Measurements from ENCODE around the gene CCL19. TPM values are rescaled to one million over a fixed set of nuclear protein-coding genes. Genes with fewer than 3 reads are reported as not detected.

CCL19 gene
- polyA plus RNA-seq, 1 of the 3 experiments (the other 2 are of a cell fraction): not detected

DNA sequence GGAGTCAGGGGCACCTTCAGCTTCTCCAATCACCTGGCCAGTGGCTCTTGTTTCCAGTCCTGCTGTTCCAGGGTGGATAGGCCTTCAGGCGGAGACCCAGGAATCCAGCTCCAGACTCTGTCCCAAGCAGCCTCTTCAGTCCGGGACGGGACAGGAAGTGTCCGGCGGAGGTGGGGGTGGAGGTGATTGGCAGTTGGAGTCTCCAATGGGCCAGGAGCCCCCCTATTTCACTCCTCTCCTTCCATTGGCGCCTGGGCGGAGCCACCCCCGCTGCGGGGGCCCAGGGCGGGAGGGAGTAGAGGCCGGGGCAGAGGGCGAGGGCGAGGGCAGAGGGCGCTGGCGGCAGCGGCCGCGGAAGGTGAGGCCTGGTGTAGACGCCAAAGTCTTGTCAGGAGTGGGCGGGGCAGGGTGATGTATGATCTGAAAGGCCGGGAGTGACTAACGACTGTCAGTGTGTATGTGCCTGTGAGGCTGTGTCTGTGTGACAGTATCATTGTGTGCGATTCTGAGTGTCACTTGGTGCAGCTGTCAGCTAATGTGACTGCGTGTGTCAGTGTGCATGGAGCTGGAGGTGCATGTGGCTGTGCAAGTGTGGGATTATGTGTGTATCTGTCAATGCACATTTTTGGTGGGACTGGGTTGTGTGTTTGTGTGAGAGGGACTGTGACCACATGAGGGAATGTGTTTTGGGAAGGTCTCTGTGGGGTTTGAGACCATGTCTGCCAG, 39.0 kb downstream of the CCL19 start, which contains the start of gene IL11RA:
Gene IL11RA (plus strand): TSS at position 310 of the 726 bp plus-strand sequence. CDS start 3,033 bp downstream, outside the sequence.
- H3K27ac ChIP-seq (ENCODE audit: low read depth in 2 of 2, low read length in 1 of 2): peak within 1 kb of the TSS; percentile 67 to 96

GRCh38 chr9:34651321-34651720, 39.8 kb downstream of the CCL19 start:
- no peaks in the 10 kb centered on the region for H3K9me3 ChIP-seq
- peak overlapping the region in 1 of 2 experiments; percentile 96; a peak in 2 of 4 replicates for H3K27ac ChIP-seq (ENCODE audit: low read depth in 2 of 2, low read length in 1 of 2)
- TF ChIP-seq SIN3A (IDR thresholded peaks at IDR 0.05; ENCODE audit: borderline replicate concordance, low read depth, low read length): no peak
- peaks cover 3% of the 10 kb centered on the region for H3F3A ChIP-seq (replicated peaks; ENCODE audit: insufficient read depth)
- no peak overlapping the region for H3K4me3 ChIP-seq (ENCODE audit: low read depth in 2 of 2, low read length in 1 of 2)
- H3K4me1 ChIP-seq (ENCODE audit: control insufficient read depth in 1 of 2, insufficient read depth in 2 of 2, low read depth in 1 of 2, low read length in 1 of 2): peaks cover 23 to 85% of the 10 kb centered on the region in 2 experiments
- CTCF ChIA-PET: interaction anchor here (4.2 to 14.1 kb wide), 2 partner anchors 13 to 14 kb away, joined by 20 to 152 read pairs; partner anchors contain the start of gene SIGMAR1
- 53% methylated on average over 4 of the region's 4 CpGs for WGBS (ENCODE audit: low lambda C conversion rate)
- DNase-seq: no peak
- no peak overlapping the region for H3K9ac ChIP-seq
- no peaks in the 10 kb centered on the region for H4K20me1 ChIP-seq (ENCODE audit: insufficient read depth)
- H3K36me3 ChIP-seq (replicated peaks in 1 of 2; ENCODE audit: control insufficient read depth in 1 of 2, insufficient read depth in 2 of 2, low read length in 1 of 2): peaks cover 13 to 19% of the 10 kb centered on the region in 2 experiments
- H3K4me2 ChIP-seq: no peak overlapping the region; the same call in 1 of the 2 replicates
- no peak overlapping the region for H2AFZ ChIP-seq (ENCODE audit: low read depth)
- H3K9me2 ChIP-seq: no peaks in the 10 kb centered on the region
- peaks cover 14% of the 10 kb centered on the region; the same call in 1 of the 2 replicates for H3K79me2 ChIP-seq (ENCODE audit: insufficient read depth)
- POLR2A ChIA-PET: interaction anchor here (1.3 kb wide), 1 partner anchor 14 kb away, joined by 12 read pairs; the partner anchor contains the start of gene SIGMAR1
- no peaks in the 10 kb centered on the region for H3K27me3 ChIP-seq (ENCODE audit: insufficient read depth)

More for the DNA sequence above, 39.0 kb downstream of the CCL19 start, which contains the start of gene IL11RA:
- H3F3A ChIP-seq (replicated peaks; ENCODE audit: insufficient read depth): peaks cover 3% of the 10 kb centered on the region
- H3K27me3 ChIP-seq (ENCODE audit: insufficient read depth): no peaks in the 10 kb centered on the region
- ChIA-PET CTCF (interaction anchor here (4.2 to 14.1 kb wide), 2 partner anchors 12 to 15 kb away, joined by 20 to 152 read pairs; partner anchors contain the start of gene SIGMAR1), POLR2A (interaction anchor here (1.2 kb wide), 1 partner anchor 13 kb away, joined by 3 read pairs; no protein-coding TSS in a partner anchor)
- TF ChIP-seq PBX3 (IDR thresholded peaks at IDR 0.05) (peak; percentile 64), NRF1 (IDR thresholded peaks at IDR 0.05; ENCODE audit: low read depth, low read length) (no peak), GABPA (IDR thresholded peaks at IDR 0.05; ENCODE audit: low read depth) (0 out of 2 replicates have a peak, but pooled peaks have one; percentile 19)
- H3K4me2 ChIP-seq: peak within 1 kb of the TSS; percentile 76
- peaks cover 12% of the 10 kb centered on the region; the same call in 1 of the 2 replicates for H3K79me2 ChIP-seq (ENCODE audit: insufficient read depth)
- DNase-seq: no peak
- H4K20me1 ChIP-seq (ENCODE audit: insufficient read depth): no peaks in the 10 kb centered on the region
- H3K4me1 ChIP-seq (ENCODE audit: control insufficient read depth in 1 of 2, insufficient read depth in 2 of 2, low read depth in 1 of 2, low read length in 1 of 2): peaks cover 23 to 87% of the 10 kb centered on the region in 2 experiments
- 0 out of 2 replicates have a peak within 1 kb of the TSS, but pooled peaks have one; percentile 71 for H2AFZ ChIP-seq (ENCODE audit: low read depth)
- no peaks in the 10 kb centered on the region for H3K9me2 ChIP-seq
- 85% methylated on average over 24 of the region's 24 CpGs for WGBS (ENCODE audit: low lambda C conversion rate)
- no peak within 1 kb of the TSS for H3K4me3 ChIP-seq (ENCODE audit: low read depth in 2 of 2, low read length in 1 of 2)
- peaks cover 13 to 19% of the 10 kb centered on the region in 2 experiments for H3K36me3 ChIP-seq (replicated peaks in 1 of 2; ENCODE audit: control insufficient read depth in 1 of 2, insufficient read depth in 2 of 2, low read length in 1 of 2)
- peak within 1 kb of the TSS; percentile 32; the same call in 1 of the 2 replicates for H3K9ac ChIP-seq
- no peaks in the 10 kb centered on the region for H3K9me3 ChIP-seq

DNA sequence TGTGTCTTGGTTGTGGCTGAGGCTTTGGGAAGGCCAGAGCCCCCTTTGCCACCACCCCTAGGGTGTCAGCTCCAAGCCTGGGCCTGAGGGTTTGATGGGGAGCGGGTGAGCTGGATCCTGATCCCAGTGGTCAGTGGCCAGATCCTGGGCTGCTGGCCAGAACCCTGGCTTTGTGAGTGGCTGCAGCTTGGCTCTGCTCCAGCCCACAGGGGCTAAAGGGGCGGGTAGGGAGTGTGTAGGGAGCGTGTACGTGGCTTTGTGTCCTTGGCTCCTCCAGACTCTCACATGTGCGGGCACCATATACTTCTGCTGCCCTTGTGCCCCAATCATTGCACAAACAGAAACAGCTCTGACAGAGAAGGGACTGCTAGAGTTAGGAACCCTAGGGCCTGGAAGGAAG, 40.3 kb downstream of the CCL19 start:
- Histone ChIP-seq H3K79me2 (ENCODE audit: insufficient read depth) (peaks cover 14% of the 10 kb centered on the region; the same call in 1 of the 2 replicates), H2AFZ (ENCODE audit: low read depth) (no peak overlapping the region), H3K4me3 (ENCODE audit: low read depth in 2 of 2, low read length in 1 of 2) (no peak overlapping the region), H3K27ac (ENCODE audit: low read depth in 2 of 2, low read length in 1 of 2) (peak overlapping the region in 1 of 2 experiments; percentile 96; a peak in 2 of 4 replicates), H4K20me1 (ENCODE audit: insufficient read depth) (no peaks in the 10 kb centered on the region), H3K4me2 (no peak overlapping the region), H3K9ac (no peak overlapping the region), H3K36me3 (replicated peaks in 1 of 2; ENCODE audit: control insufficient read depth in 1 of 2, insufficient read depth in 2 of 2, low read length in 1 of 2) (peaks cover 13 to 19% of the 10 kb centered on the region in 2 experiments), H3K4me1 (ENCODE audit: control insufficient read depth in 1 of 2, insufficient read depth in 2 of 2, low read depth in 1 of 2, low read length in 1 of 2) (peaks cover 23 to 89% of the 10 kb centered on the region in 2 experiments), H3K9me2 (no peaks in the 10 kb centered on the region), H3K27me3 (ENCODE audit: insufficient read depth) (no peaks in the 10 kb centered on the region), H3K9me3 (no peaks in the 10 kb centered on the region), H3F3A (replicated peaks; ENCODE audit: insufficient read depth) (peaks cover 3% of the 10 kb centered on the region)
- POLR2A ChIA-PET: interaction anchor here (1.3 kb wide), 1 partner anchor 13 kb away, joined by 12 read pairs; the partner anchor contains the start of gene SIGMAR1
- DNase-seq: peak; percentile 88
- CTCF ChIA-PET: interaction anchor here (0.6 to 14.1 kb wide), 4 partner anchors 13 to 681 kb away, joined by 3 to 152 read pairs (median 12); partner anchors contain the start of gene SIGMAR1
- TF ChIP-seq FOXJ3 (CRISPR knock-in tag; IDR thresholded peaks at IDR 0.05): peak; percentile 66; the same call in 1 of the 2 replicates
- peak; percentile 9 for TF ChIP-seq CHD2 (IDR thresholded peaks at IDR 0.05; ENCODE audit: low read length, partially characterized antibody)
- TF ChIP-seq RCOR1 (IDR thresholded peaks at IDR 0.05; ENCODE audit: low read length): no peak
- peak; percentile 85 for TF ChIP-seq MXI1 (IDR thresholded peaks at IDR 0.05; ENCODE audit: low read depth, low read length)
- TF ChIP-seq PBX3 (IDR thresholded peaks at IDR 0.05): no peak
- no peak for TF ChIP-seq SIN3A (IDR thresholded peaks at IDR 0.05; ENCODE audit: borderline replicate concordance, low read depth, low read length)
- TF ChIP-seq NFIC (IDR thresholded peaks at IDR 0.05; ENCODE audit: borderline replicate concordance): peak; percentile 85
- TF ChIP-seq, protein P1, sequence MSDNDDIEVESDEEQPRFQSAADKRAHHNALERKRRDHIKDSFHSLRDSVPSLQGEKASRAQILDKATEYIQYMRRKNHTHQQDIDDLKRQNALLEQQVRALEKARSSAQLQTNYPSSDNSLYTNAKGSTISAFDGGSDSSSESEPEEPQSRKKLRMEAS (IDR thresholded peaks at IDR 0.05; ENCODE audit: low read depth): no peak
- 0 out of 2 replicates have a peak, but pooled peaks have one; percentile 7 for TF ChIP-seq TCF12 (IDR thresholded peaks at IDR 0.05)
- no peak for TF ChIP-seq RXRA (IDR thresholded peaks at IDR 0.05; ENCODE audit: borderline replicate concordance, low read depth)
- WGBS (ENCODE audit: low lambda C conversion rate): 76% methylated on average over 4 of the region's 5 CpGs

All from SK-N-SH (cell line).